Panc1 (cell line): ENCODE data around the gene C1RL. TPM values are rescaled to one million over a fixed set of nuclear protein-coding genes. Genes with fewer than 3 reads are reported as not detected.

Source experiments
- ATAC-seq: fragments of 200-7000 bp; cut with Tn5 transposase; 2 replicates; pipeline ENCODE4 v1.9.1; 2020; ENCODE audit warnings: mild to moderate bottlenecking, moderate library complexity
- BruUV-seq: library from RNA; stranded (reverse); fragments of 400-500 nt; replicated peaks from 2 replicates; lab custom pipeline; 2021; lab: Mats Ljungman, UMichigan
- CTCF ChIA-PET: fragments of 300-600 bp; sonication (Branson Sonifier 250); formaldehyde crosslinking; loops from one replicate; lab custom pipeline; 2022; ENCODE audit warnings: antibody characterized with exemption; lab: Charles Lee
- POLR2A ChIA-PET: fragments of 300-600 bp; sonication (Branson Sonifier 250); formaldehyde crosslinking; loops from one replicate; lab custom pipeline; 2022; ENCODE audit warnings: antibody characterized with exemption; lab: Charles Lee
- DNase-seq: peaks from one replicate; pipeline ENCODE4 v3.0.0-alpha.2; 2010; ENCODE audit warnings: low read depth, low spot score
- H3K27ac ChIP-seq: 2 replicates; pipeline ENCODE4 v1.5.1; 2011; ENCODE audit warnings: mild to moderate bottlenecking, low read length, inconsistent platforms
- H3K27me3 ChIP-seq: fragments of 200-500 bp; sonication (Bioruptor generic); 2 replicates; pipeline ENCODE4 v1.6.0; 2014; ENCODE audit warnings: low read length, inconsistent platforms; ENCODE audit not compliant: control insufficient read depth, insufficient read depth
- H3K36me3 ChIP-seq: fragments of 200-500 bp; sonication (Bioruptor generic); 2 replicates; pipeline ENCODE4 v1.5.1; 2014; ENCODE audit warnings: inconsistent platforms, mild to moderate bottlenecking, low read length, moderate library complexity; ENCODE audit not compliant: control insufficient read depth, insufficient read depth
- H3K4me1 ChIP-seq: 2 replicates; pipeline ENCODE4 v1.5.1; 2011; ENCODE audit warnings: inconsistent platforms, mild to moderate bottlenecking, low read length, moderate library complexity; ENCODE audit not compliant: control insufficient read depth, insufficient read depth
- H3K4me3 ChIP-seq, 2 experiments: 2 replicates each; pipeline ENCODE4 v1.5.1; 2011 to 2012; ENCODE audit warnings: low read depth in 2 of 2, low read length in 2 of 2, mild to moderate bottlenecking in 2 of 2, inconsistent platforms in 1 of 2, moderate library complexity in 1 of 2
- H3K9me3 ChIP-seq: fragments of 200-500 bp; sonication (Bioruptor generic); 2 replicates; pipeline ENCODE4 v1.5.1; 2014; ENCODE audit warnings: low read depth, mild to moderate bottlenecking, inconsistent platforms, low read length, moderate library complexity; ENCODE audit not compliant: control insufficient read depth, insufficient read depth
- CTCF ChIP-seq: fragments of 450-650 bp; IDR thresholded peaks from 2 replicates; pipeline ENCODE4 v1.5.1; 2017; ENCODE audit warnings: mild to moderate bottlenecking
- POLR2AphosphoS5 ChIP-seq: IDR thresholded peaks from 2 replicates; pipeline ENCODE4 v1.6.1; 2012; ENCODE audit warnings: mild to moderate bottlenecking, low read depth, low read length, moderate library complexity
- REST ChIP-seq, 2 experiments: IDR thresholded peaks; 2 replicates each; pipeline ENCODE4 v1.6.1; 2011 to 2012; ENCODE audit warnings: low read depth in 2 of 2, control low read depth in 1 of 2, low read length in 1 of 2, mild to moderate bottlenecking in 1 of 2, moderate library complexity in 1 of 2; ENCODE audit not compliant: insufficient read depth in 1 of 2
- SIN3A ChIP-seq: IDR thresholded peaks from 2 replicates; pipeline ENCODE4 v1.6.1; 2012; ENCODE audit warnings: low read depth, mild to moderate bottlenecking, low read length, moderate library complexity, borderline replicate concordance; ENCODE audit not compliant: insufficient read depth
- TCF7L2 ChIP-seq: IDR thresholded peaks from 2 replicates; pipeline ENCODE4 v1.6.1; 2011; ENCODE audit warnings: mild to moderate bottlenecking, low read depth, low read length, inconsistent platforms
- in situ Hi-C: cut with HindIII; loops from 2 replicates; pipeline ENCODE4 v1.10.0; 2016; ENCODE audit warnings: low sequenced_read_pairs, low pct_unique_long_range_greater_than_20kb
- intact Hi-C: fragments of 100-400 bp; cut with micrococcal nuclease; formaldehyde crosslinking; loops from one replicate; pipeline ENCODE4 v1.10.0; 2022; ENCODE audit not compliant: unreplicated experiment
- total RNA-seq: library from RNA; stranded (reverse); gene quantifications from one replicate; pipeline ENCODE4 v1.2.1, GENCODE V29; 2021; ENCODE audit not compliant: unreplicated experiment

The C1RL gene
- total RNA-seq, 1 experiment from 2014 or later = 10.7 TPM

- POLR2A ChIA-PET = no interaction called here
Measured at GRCh38 chr12:7110661-7111060, 1.6 kb upstream of the C1RL start.

GRCh38 chr12:7109572-7109920, 532 bp upstream of the C1RL start:
- POLR2A ChIA-PET = no interaction called here
- DNase-seq (no peak), ATAC-seq (no peak)
- in situ Hi-C loops = no loop called here
- H3K4me1 ChIP-seq = peaks cover 5% of the 10 kb centered on the region; the same call in 1 of the 2 replicates
- intact Hi-C loops = no loop called here
- BruUV-seq = no TSS peak
- peak overlapping the region in 1 of 2 experiments; percentile 75; a peak in 2 of 4 replicates for H3K4me3 ChIP-seq
- TF ChIP-seq CTCF = no peak
- TF ChIP-seq REST (IDR thresholded peaks at IDR 0.05; ENCODE audit: insufficient read depth in 1 of 2, low read depth in 2 of 2, low read length in 1 of 2) = no peak
- TF ChIP-seq SIN3A = no peak
- no peak for TF ChIP-seq POLR2AphosphoS5
- no peak for TF ChIP-seq TCF7L2
- peaks cover 7% of the 10 kb centered on the region; the same call in 1 of the 2 replicates for H3K9me3 ChIP-seq
- CTCF ChIA-PET = interaction anchor here (1.0 to 1.2 kb wide), 2 partner anchors 17 to 49 kb away, joined by 3 to 4 read pairs; partner anchors contain the start of gene C1S
- H3K36me3 ChIP-seq = no peaks in the 10 kb centered on the region; the same call in 1 of the 2 replicates
- H3K27ac ChIP-seq = 0 out of 2 replicates have a peak overlapping the region, but pooled peaks have one; percentile 59
- H3K27me3 ChIP-seq = no peaks in the 10 kb centered on the region

More at GRCh38 chr12:7110661-7111060, 1.6 kb upstream of the C1RL start:
- Histone ChIP-seq H3K9me3 (peaks cover 7% of the 10 kb centered on the region; the same call in 1 of the 2 replicates), H3K27me3 (no peaks in the 10 kb centered on the region), H3K27ac (no peak overlapping the region), H3K4me1 (peaks cover 5% of the 10 kb centered on the region; the same call in 1 of the 2 replicates), H3K4me3 (no peak overlapping the region), H3K36me3 (no peaks in the 10 kb centered on the region; the same call in 1 of the 2 replicates)
- DNase-seq = no peak
- ATAC-seq = no peak
- TF ChIP-seq CTCF = no peak
- no peak for TF ChIP-seq TCF7L2
- TF ChIP-seq SIN3A = no peak
- TF ChIP-seq REST (IDR thresholded peaks at IDR 0.05; ENCODE audit: insufficient read depth in 1 of 2, low read depth in 2 of 2, low read length in 1 of 2) = no peak
- no peak for TF ChIP-seq POLR2AphosphoS5
- in situ Hi-C loops = no loop called here
- CTCF ChIA-PET = no interaction called here
- BruUV-seq = no TSS peak
- intact Hi-C loops = loop anchor here (10.0 kb wide), 1 partner anchor 166 kb away; the partner anchor contains the start of genes C12orf57 and RNU7-1
